Endothelial cell (in vitro differentiated cells): ENCODE results near the gene INTS12. TPM values are rescaled to one million over a fixed set of nuclear protein-coding genes. Genes with fewer than 3 reads are reported as not detected.
"Not testable (repeated sequence)": the region's sequence is repeated elsewhere in the genome, so short reads cannot be mapped to it uniquely, and the experiment has no call there.

Experiments
- DNase-seq: peaks from one replicate; pipeline ENCODE4 v3.0.0; 2021; ENCODE audit warnings: low spot score
- H3K27ac Mint-ChIP-seq: one replicate; pipeline ENCODE4 v1.8.0; 2021; ENCODE audit warnings: mixed read lengths, inconsistent platforms; ENCODE audit not compliant: unreplicated experiment
- H3K27me3 Mint-ChIP-seq: one replicate; pipeline ENCODE4 v1.8.0; 2021; ENCODE audit warnings: mild to moderate bottlenecking, moderate library complexity, mixed read lengths, inconsistent platforms; ENCODE audit not compliant: unreplicated experiment
- H3K36me3 Mint-ChIP-seq: one replicate; pipeline ENCODE4 v1.8.0; 2021; ENCODE audit warnings: mild to moderate bottlenecking, low read depth, mixed read lengths, inconsistent platforms; ENCODE audit not compliant: unreplicated experiment
- H3K4me1 Mint-ChIP-seq: one replicate; pipeline ENCODE4 v1.8.0; 2021; ENCODE audit warnings: mild to moderate bottlenecking, mixed read lengths, inconsistent platforms; ENCODE audit not compliant: unreplicated experiment
- H3K4me3 Mint-ChIP-seq: one replicate; pipeline ENCODE4 v1.8.0; 2021; ENCODE audit warnings: mild to moderate bottlenecking, mixed read lengths, inconsistent platforms; ENCODE audit not compliant: unreplicated experiment
- H3K9me3 Mint-ChIP-seq: one replicate; pipeline ENCODE4 v1.8.0; 2021; ENCODE audit warnings: mixed read lengths, inconsistent platforms; ENCODE audit not compliant: unreplicated experiment
- total RNA-seq: library from RNA; stranded (reverse); fragmentation: NEBNext Ultra II Directional; extraction: Animal tissue kit (Norgen Biotek cat#: 25700); gene quantifications from one replicate; pipeline ENCODE4 v1.2.1, GENCODE V29; 2021; ENCODE audit not compliant: unreplicated experiment
- TF ChIP-seq, protein P1 (sequence below): fragments of 200-600 bp; sonication (generic); IDR thresholded peaks from one replicate; pipeline ENCODE4 v1.5.0; 2021; ENCODE audit warnings: antibody characterized with exemption; ENCODE audit not compliant: unreplicated experiment

The INTS12 gene
- total RNA-seq, 1 donor from 2014 or later = 16.0 TPM

DNA sequence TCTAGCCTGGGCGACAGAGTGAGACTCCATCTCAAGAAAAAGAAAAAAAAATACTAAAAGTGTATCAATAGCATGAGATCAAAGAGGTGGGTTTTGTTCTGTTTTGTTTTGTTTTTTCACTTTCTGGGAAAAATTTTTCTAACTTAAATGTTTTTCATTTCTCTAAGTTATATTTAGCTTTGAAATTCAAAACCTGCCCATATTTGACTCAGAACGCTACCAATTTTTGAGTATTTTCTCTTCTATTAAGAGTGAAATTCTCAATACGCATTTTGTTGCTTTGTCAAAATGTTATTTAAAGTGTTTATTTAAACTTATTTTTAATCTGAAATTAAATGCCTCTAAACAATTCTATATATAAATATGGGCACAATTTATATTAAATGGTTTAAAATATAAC, 39.7 kb upstream of the INTS12 start:
- Mint-ChIP-seq H3K27me3 (no peaks in the 10 kb centered on the region), H3K36me3 (no peaks in the 10 kb centered on the region), H3K4me3 (no peak overlapping the region), H3K4me1 (no peaks in the 10 kb centered on the region), H3K9me3 (no peaks in the 10 kb centered on the region), H3K27ac (no peak overlapping the region)
- TF ChIP-seq, protein P1, sequence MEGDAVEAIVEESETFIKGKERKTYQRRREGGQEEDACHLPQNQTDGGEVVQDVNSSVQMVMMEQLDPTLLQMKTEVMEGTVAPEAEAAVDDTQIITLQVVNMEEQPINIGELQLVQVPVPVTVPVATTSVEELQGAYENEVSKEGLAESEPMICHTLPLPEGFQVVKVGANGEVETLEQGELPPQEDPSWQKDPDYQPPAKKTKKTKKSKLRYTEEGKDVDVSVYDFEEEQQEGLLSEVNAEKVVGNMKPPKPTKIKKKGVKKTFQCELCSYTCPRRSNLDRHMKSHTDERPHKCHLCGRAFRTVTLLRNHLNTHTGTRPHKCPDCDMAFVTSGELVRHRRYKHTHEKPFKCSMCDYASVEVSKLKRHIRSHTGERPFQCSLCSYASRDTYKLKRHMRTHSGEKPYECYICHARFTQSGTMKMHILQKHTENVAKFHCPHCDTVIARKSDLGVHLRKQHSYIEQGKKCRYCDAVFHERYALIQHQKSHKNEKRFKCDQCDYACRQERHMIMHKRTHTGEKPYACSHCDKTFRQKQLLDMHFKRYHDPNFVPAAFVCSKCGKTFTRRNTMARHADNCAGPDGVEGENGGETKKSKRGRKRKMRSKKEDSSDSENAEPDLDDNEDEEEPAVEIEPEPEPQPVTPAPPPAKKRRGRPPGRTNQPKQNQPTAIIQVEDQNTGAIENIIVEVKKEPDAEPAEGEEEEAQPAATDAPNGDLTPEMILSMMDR = no peak
- no peak for DNase-seq

DNA sequence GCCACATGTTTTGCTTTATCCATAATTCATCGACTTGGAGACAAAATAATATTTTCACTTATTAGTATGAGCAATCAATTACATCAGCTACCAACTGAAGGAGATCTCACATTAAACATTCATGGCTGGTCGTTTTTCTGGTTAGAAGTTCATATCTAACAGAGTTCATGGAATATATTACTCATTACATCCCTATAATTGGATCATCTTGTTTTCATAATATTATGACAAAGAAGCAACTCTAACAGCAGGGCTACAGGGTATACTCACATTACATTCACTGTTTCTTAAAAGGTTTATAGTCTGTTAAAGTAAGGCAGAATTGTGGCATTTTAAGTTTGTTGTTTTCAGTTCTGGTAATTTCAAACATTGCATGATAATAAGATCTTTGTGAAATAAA, 33.1 kb upstream of the INTS12 start:
- Mint-ChIP-seq H3K27me3 (no peaks in the 10 kb centered on the region), H3K9me3 (no peaks in the 10 kb centered on the region), H3K4me3 (no peak overlapping the region), H3K36me3 (peaks cover 22% of the 10 kb centered on the region), H3K4me1 (no peaks in the 10 kb centered on the region), H3K27ac (no peak overlapping the region)
- TF ChIP-seq, protein P1 = no peak
- DNase-seq = no peak

DNA sequence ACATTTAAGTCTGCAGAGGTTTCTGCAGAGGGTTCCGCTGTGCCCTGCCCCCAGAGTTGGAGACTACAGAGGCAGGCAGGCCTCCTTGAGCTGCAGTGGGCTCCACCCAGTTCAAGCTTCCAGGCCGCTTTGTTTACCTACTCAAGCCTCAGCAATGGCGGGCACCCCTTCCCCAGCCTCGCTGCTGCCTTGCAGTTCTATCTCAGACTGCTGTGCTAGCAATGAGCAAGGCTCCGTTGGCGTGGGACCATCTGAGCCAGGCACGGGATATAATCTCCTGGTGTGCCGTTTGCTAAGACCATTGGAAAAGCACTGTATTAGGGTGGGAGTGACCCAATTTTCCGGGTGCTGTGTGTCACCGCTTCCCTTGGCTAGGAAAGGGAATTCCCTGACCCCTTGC, 26.7 kb upstream of the INTS12 start:
- DNase-seq, H3K9me3 Mint-ChIP-seq, H3K27ac Mint-ChIP-seq, H3K4me1 Mint-ChIP-seq, H3K27me3 Mint-ChIP-seq: not testable (repeated sequence)
- Mint-ChIP-seq H3K4me3 (peak overlapping the region; percentile 29), H3K36me3 (peaks cover 60% of the 10 kb centered on the region)

DNA sequence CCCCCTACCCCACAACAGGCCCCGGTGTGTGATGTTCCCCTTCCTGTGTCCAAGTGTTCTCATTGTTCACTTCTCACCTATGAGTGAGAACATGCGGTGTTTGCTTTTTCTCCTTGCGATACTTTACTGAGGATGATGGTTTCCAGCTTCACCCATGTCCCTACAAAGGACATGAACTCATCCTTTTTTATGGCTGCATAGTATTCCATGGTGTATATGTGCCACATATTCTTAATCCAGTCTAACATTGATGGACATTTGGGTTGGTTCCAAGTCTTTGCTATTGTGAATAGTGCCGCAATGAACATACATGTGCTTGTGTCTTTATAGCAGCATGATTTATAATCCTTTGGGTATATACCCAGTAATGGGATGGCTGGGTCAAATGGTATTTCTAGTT, 21.4 kb upstream of the INTS12 start:
- peaks cover 46% of the 10 kb centered on the region for H3K36me3 Mint-ChIP-seq
- H3K9me3 Mint-ChIP-seq, H3K27ac Mint-ChIP-seq, H3K4me1 Mint-ChIP-seq, H3K4me3 Mint-ChIP-seq, DNase-seq, H3K27me3 Mint-ChIP-seq: not testable (repeated sequence)

DNA sequence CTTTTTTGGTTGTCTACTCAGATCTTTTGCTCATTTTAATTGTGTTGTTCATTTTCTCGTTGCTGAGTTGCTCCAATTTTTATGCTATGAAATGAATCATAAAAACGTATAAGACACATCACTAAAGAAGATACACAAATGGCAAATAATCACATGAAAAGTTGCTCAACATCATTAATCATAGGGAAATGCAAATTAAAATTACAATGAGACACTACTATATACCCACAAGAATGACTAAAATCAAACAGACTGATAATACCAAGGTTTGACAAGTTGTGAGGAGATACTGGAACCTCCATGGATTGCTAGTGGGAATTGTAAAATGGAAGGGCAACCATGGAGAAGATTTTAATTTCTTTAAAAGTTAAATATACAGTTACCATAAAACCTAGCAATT, 17.1 kb upstream of the INTS12 start:
- Mint-ChIP-seq H3K4me3 (no peak overlapping the region), H3K27me3 (peaks cover 1% of the 10 kb centered on the region), H3K9me3 (no peaks in the 10 kb centered on the region), H3K27ac (no peak overlapping the region), H3K4me1 (no peaks in the 10 kb centered on the region), H3K36me3 (peaks cover 16% of the 10 kb centered on the region)
- DNase-seq = no peak
- TF ChIP-seq, protein P1 = no peak

DNA sequence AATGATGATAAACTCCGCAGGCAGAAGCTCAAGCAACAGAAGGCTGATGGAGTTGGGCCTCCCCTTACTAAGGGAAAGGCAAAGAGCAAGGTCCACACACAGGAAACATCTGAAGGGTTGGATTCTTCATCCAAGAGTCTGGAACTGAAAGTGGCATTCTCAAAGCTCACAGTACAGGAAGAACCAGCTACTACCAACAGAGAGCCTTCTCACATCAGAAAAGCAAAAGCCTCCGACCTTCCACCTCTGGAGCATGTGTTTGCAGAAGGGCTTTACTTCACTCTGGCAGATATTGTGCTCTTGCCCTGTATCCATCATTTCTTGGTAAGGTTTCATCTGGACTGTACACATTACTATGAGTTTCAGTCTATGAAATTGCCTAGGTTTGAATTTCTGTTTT, 10.7 kb upstream of the INTS12 start:
- Mint-ChIP-seq H3K9me3 (no peaks in the 10 kb centered on the region), H3K4me3 (no peak overlapping the region), H3K4me1 (no peaks in the 10 kb centered on the region), H3K27ac (no peak overlapping the region), H3K27me3 (no peaks in the 10 kb centered on the region), H3K36me3 (no peaks in the 10 kb centered on the region)
- TF ChIP-seq, protein P1 = no peak
- DNase-seq = no peak
